ENCODE data around the gene NELL1. TPM values are rescaled to one million over a fixed set of nuclear protein-coding genes. Genes with fewer than 3 reads are reported as not detected.
A peak's percentile ranks its signal among the peaks of the same experiment; 100 is the strongest.

The NELL1 gene
- total RNA-seq, 1 donor from 2014 or later, result not detected

DNA sequence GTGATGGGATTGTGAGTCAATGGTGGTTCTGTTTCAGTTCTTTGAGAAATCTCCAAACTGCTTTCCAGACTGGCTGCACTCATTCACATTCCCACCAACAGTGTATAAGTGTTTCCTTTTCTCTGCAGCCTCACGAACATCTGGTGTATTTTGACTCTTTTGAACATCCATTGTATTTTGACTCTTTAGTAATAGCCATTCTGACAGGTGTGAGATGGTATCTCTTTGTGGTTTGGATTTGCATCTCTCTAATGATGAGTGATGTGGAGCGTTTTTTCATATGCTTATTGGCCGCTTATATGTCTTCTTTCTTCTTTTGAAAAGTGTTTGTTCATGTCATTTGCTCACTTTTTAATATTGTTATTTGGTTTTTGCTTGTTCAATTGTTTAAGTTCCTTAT, 19.4 kb downstream of the NELL1 start:
- Histone ChIP-seq H3K36me3 (no peaks in the 10 kb centered on the region), H3K9ac (no peak overlapping the region), H3K9me3 (ENCODE audit: low read depth) (no peaks in the 10 kb centered on the region), H3K27ac (no peak overlapping the region), H3K27me3 (no peaks in the 10 kb centered on the region), H2AFZ (replicated peaks) (no peak overlapping the region), H4K20me1 (ENCODE audit: low read depth) (no peaks in the 10 kb centered on the region), H3K4me2 (no peak overlapping the region), H3K4me3 (no peak overlapping the region), H3K79me2 (ENCODE audit: low read depth) (no peaks in the 10 kb centered on the region), H3F3A (ENCODE audit: low read depth) (no peaks in the 10 kb centered on the region), H3K4me1 (no peaks in the 10 kb centered on the region)
- Mint-ChIP-seq H3K4me1 (no peaks in the 10 kb centered on the region), H3K36me3 (no peaks in the 10 kb centered on the region), H3K27ac (no peak overlapping the region), H3K9me3 (no peaks in the 10 kb centered on the region), H3K4me3 (no peak overlapping the region), H3K27me3 (ENCODE audit: insufficient read depth, low read depth) (no peaks in the 10 kb centered on the region)
- no peak for DNase-seq (ENCODE audit: low spot score)
- TF ChIP-seq, protein P1, sequence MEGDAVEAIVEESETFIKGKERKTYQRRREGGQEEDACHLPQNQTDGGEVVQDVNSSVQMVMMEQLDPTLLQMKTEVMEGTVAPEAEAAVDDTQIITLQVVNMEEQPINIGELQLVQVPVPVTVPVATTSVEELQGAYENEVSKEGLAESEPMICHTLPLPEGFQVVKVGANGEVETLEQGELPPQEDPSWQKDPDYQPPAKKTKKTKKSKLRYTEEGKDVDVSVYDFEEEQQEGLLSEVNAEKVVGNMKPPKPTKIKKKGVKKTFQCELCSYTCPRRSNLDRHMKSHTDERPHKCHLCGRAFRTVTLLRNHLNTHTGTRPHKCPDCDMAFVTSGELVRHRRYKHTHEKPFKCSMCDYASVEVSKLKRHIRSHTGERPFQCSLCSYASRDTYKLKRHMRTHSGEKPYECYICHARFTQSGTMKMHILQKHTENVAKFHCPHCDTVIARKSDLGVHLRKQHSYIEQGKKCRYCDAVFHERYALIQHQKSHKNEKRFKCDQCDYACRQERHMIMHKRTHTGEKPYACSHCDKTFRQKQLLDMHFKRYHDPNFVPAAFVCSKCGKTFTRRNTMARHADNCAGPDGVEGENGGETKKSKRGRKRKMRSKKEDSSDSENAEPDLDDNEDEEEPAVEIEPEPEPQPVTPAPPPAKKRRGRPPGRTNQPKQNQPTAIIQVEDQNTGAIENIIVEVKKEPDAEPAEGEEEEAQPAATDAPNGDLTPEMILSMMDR (IDR thresholded peaks at IDR 0.05), result no peak
- no peak for TF ChIP-seq EZH2phosphoT487 (IDR thresholded peaks at IDR 0.05)
- TF ChIP-seq EZH2 (IDR thresholded peaks at IDR 0.05), result no peak

DNA sequence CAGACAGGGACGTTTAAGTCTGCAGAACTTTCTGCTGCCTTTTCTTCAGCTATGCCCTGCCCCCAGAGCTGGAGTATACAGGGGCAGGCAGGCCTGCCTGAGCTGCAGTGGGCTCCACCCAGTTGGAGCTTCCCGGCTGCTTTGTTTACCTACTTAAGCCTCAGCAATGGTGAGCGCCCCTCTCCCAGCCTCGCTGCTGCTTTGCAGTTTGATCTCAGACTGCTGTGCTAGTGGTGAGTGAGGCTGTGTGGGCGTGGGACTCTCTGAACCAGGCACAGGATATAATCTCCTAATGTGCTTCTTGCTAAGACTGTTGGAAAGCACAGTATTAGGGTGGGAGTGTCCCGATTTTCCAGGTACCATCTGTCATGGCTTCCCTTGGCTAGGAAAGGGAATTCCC, 38.5 kb downstream of the NELL1 start:
- Mint-ChIP-seq H3K27me3 (ENCODE audit: insufficient read depth, low read depth) (no peaks in the 10 kb centered on the region), H3K9me3 (peaks cover 26% of the 10 kb centered on the region), H3K27ac (no peak overlapping the region), H3K36me3 (no peaks in the 10 kb centered on the region), H3K4me3 (no peak overlapping the region), H3K4me1 (no peaks in the 10 kb centered on the region)
- Histone ChIP-seq H3K27ac (no peak overlapping the region), H3F3A (ENCODE audit: low read depth) (no peaks in the 10 kb centered on the region), H3K79me2 (ENCODE audit: low read depth) (no peaks in the 10 kb centered on the region), H3K27me3 (no peaks in the 10 kb centered on the region), H3K4me1 (no peaks in the 10 kb centered on the region), H2AFZ (replicated peaks) (no peak overlapping the region), H3K9me3 (ENCODE audit: low read depth) (no peaks in the 10 kb centered on the region), H3K9ac (no peak overlapping the region), H3K4me2 (no peak overlapping the region), H3K4me3 (no peak overlapping the region), H3K36me3 (no peaks in the 10 kb centered on the region), H4K20me1 (ENCODE audit: low read depth) (no peaks in the 10 kb centered on the region)
- DNase-seq (ENCODE audit: low spot score), result peak; percentile 4
- no peak for TF ChIP-seq EZH2 (IDR thresholded peaks at IDR 0.05)
- no peak for TF ChIP-seq EZH2phosphoT487 (IDR thresholded peaks at IDR 0.05)
- TF ChIP-seq, protein P1 (IDR thresholded peaks at IDR 0.05), result no peak

DNA sequence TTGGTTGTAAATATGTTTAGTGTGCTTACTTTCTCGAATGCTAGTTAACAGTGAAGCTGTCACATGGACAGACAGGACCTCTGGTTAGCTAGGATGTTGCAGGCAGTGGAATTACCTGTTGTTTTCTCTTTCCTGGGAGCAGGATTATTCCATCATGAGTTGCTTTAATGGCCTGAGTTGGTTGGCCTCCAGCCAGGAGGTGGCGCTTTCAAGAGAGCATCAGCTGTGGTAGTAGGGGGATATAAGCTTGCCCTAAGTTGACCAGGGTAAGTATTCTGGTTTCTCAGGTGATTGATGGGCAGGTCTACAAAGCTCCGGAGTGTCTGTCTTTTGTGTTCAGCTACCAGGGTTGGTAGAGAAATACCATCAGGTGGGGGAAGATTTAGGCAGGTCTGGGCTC, 43.5 kb downstream of the NELL1 start:
- no peaks in the 10 kb centered on the region for H3K36me3 Mint-ChIP-seq
- no peaks in the 10 kb centered on the region for H3K79me2 ChIP-seq (ENCODE audit: low read depth)
- H3K4me2 ChIP-seq, result no peak overlapping the region
- no peaks in the 10 kb centered on the region for H3K27me3 Mint-ChIP-seq (ENCODE audit: insufficient read depth, low read depth)
- no peak overlapping the region for H2AFZ ChIP-seq (replicated peaks)
- no peaks in the 10 kb centered on the region for H3F3A ChIP-seq (ENCODE audit: low read depth)
- H3K36me3 ChIP-seq, result no peaks in the 10 kb centered on the region
- no peaks in the 10 kb centered on the region for H4K20me1 ChIP-seq (ENCODE audit: low read depth)
- no peak overlapping the region for H3K27ac Mint-ChIP-seq
- TF ChIP-seq, protein P1 (IDR thresholded peaks at IDR 0.05), result no peak
- H3K9ac ChIP-seq, result no peak overlapping the region
- no peak overlapping the region for H3K27ac ChIP-seq
- no peaks in the 10 kb centered on the region for H3K27me3 ChIP-seq
- no peaks in the 10 kb centered on the region for H3K4me1 ChIP-seq
- H3K9me3 ChIP-seq (ENCODE audit: low read depth), result no peaks in the 10 kb centered on the region
- H3K4me1 Mint-ChIP-seq, result no peaks in the 10 kb centered on the region
- H3K4me3 ChIP-seq, result no peak overlapping the region
- peaks cover 31% of the 10 kb centered on the region for H3K9me3 Mint-ChIP-seq
- DNase-seq (ENCODE audit: low spot score), result no peak
- no peak overlapping the region for H3K4me3 Mint-ChIP-seq

DNA sequence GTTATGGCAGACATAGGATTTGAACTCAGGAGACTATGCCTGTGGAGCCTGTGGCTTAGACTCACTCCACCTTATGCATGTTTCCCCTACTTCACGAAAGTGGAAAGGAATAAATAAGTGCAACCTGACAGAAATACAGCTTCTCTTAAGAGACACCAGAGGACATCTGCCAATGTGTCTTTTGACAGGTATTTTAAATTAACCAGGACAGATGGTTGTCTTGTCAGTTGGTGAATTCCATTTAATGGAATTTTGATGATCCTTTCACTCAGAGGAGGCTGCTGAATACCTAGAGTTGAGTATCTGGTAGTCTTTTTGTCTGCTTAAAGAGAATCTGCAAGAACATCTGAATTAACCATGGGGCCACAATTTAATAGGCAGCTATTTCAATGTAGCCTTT, 46.1 kb downstream of the NELL1 start:
- no peaks in the 10 kb centered on the region for H3K79me2 ChIP-seq (ENCODE audit: low read depth)
- H3K36me3 ChIP-seq, result no peaks in the 10 kb centered on the region
- H3K27me3 ChIP-seq, result no peaks in the 10 kb centered on the region
- no peak overlapping the region for H3K27ac Mint-ChIP-seq
- H3K4me3 ChIP-seq, result no peak overlapping the region
- TF ChIP-seq EZH2 (IDR thresholded peaks at IDR 0.05) (no peak), EZH2phosphoT487 (IDR thresholded peaks at IDR 0.05) (no peak)
- TF ChIP-seq, protein P1 (IDR thresholded peaks at IDR 0.05), result no peak
- H3K4me1 ChIP-seq, result no peaks in the 10 kb centered on the region
- no peaks in the 10 kb centered on the region for H3K9me3 ChIP-seq (ENCODE audit: low read depth)
- no peaks in the 10 kb centered on the region for H3K36me3 Mint-ChIP-seq
- H3K27ac ChIP-seq, result no peak overlapping the region
- no peaks in the 10 kb centered on the region for H4K20me1 ChIP-seq (ENCODE audit: low read depth)
- H3F3A ChIP-seq (ENCODE audit: low read depth), result no peaks in the 10 kb centered on the region
- no peaks in the 10 kb centered on the region for H3K27me3 Mint-ChIP-seq (ENCODE audit: insufficient read depth, low read depth)
- no peak for DNase-seq (ENCODE audit: low spot score)
- peaks cover 18% of the 10 kb centered on the region for H3K9me3 Mint-ChIP-seq
- H3K4me3 Mint-ChIP-seq, result no peak overlapping the region
- H3K4me2 ChIP-seq, result no peak overlapping the region
- no peak overlapping the region for H2AFZ ChIP-seq (replicated peaks)
- no peak overlapping the region for H3K9ac ChIP-seq
- no peaks in the 10 kb centered on the region for H3K4me1 Mint-ChIP-seq

Data from neural progenitor cell (in vitro differentiated cells).